Measurements from ENCODE around the gene CCND1.

GRCh38 chr11:69635804-69636511, 5.0 kb upstream of the CCND1 start:
- TF ChIP-seq, protein P1, sequence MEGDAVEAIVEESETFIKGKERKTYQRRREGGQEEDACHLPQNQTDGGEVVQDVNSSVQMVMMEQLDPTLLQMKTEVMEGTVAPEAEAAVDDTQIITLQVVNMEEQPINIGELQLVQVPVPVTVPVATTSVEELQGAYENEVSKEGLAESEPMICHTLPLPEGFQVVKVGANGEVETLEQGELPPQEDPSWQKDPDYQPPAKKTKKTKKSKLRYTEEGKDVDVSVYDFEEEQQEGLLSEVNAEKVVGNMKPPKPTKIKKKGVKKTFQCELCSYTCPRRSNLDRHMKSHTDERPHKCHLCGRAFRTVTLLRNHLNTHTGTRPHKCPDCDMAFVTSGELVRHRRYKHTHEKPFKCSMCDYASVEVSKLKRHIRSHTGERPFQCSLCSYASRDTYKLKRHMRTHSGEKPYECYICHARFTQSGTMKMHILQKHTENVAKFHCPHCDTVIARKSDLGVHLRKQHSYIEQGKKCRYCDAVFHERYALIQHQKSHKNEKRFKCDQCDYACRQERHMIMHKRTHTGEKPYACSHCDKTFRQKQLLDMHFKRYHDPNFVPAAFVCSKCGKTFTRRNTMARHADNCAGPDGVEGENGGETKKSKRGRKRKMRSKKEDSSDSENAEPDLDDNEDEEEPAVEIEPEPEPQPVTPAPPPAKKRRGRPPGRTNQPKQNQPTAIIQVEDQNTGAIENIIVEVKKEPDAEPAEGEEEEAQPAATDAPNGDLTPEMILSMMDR (IDR thresholded peaks at IDR 0.05): no peak
- no peak for TF ChIP-seq POLR2A (IDR thresholded peaks at IDR 0.05)
- TF ChIP-seq POLR2AphosphoS5 (IDR thresholded peaks at IDR 0.05; ENCODE audit: insufficient read depth in 1 of 2, low read depth in 1 of 2): no peak

Measured in vagina (tissue), 2 donors.